Measurements from ENCODE around the gene IGF1R. TPM values are rescaled to one million over a fixed set of nuclear protein-coding genes. Genes with fewer than 3 reads are reported as not detected.
A peak's percentile ranks its signal among the peaks of the same experiment; 100 is the strongest.

IGF1R gene
- total RNA-seq, 3 donors from 2014 or later: 34.7 to 65.2 (median 47.7) TPM

DNA sequence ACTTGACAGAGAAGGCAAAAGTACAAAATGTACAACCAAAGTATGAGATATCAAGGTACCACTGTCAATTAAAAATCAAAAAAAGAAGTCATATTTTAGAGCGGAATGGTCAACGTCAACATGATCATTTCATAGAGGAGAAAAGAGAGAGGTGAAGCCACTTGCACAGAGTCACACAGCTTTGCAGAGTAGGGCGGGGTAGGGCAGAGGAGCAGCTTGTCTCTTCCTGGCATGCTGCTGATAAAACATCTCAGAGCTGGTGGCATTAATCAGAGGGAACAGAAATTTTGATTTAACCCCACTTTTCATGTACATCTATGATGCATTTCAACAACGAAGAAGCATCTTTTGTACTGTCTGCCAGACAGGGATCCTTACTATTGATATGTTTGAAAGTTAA lies 5.2 kb upstream of the IGF1R start:
- TF ChIP-seq, protein P1, sequence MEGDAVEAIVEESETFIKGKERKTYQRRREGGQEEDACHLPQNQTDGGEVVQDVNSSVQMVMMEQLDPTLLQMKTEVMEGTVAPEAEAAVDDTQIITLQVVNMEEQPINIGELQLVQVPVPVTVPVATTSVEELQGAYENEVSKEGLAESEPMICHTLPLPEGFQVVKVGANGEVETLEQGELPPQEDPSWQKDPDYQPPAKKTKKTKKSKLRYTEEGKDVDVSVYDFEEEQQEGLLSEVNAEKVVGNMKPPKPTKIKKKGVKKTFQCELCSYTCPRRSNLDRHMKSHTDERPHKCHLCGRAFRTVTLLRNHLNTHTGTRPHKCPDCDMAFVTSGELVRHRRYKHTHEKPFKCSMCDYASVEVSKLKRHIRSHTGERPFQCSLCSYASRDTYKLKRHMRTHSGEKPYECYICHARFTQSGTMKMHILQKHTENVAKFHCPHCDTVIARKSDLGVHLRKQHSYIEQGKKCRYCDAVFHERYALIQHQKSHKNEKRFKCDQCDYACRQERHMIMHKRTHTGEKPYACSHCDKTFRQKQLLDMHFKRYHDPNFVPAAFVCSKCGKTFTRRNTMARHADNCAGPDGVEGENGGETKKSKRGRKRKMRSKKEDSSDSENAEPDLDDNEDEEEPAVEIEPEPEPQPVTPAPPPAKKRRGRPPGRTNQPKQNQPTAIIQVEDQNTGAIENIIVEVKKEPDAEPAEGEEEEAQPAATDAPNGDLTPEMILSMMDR (IDR thresholded peaks at IDR 0.05): no peak
- H3K9me3 ChIP-seq: no peaks in the 10 kb centered on the region
- no peak for DNase-seq
- H3K4me1 ChIP-seq (ENCODE audit: low read depth): no peaks in the 10 kb centered on the region
- no peak for ATAC-seq
- H3K36me3 ChIP-seq (ENCODE audit: low read depth): no peaks in the 10 kb centered on the region
- H3K4me3 ChIP-seq: no peak overlapping the region
- intact Hi-C loops (cut with DNase I, micrococcal nuclease): no loop called here

- TF ChIP-seq, protein P1 (IDR thresholded peaks at IDR 0.05): no peak
- intact Hi-C loops (cut with DNase I, micrococcal nuclease): loop anchor here in 1 of 2 donors (5.0 kb wide), 1 partner anchor 129 kb away; no protein-coding TSS in a partner anchor
- H3K36me3 ChIP-seq (ENCODE audit: low read depth): no peaks in the 10 kb centered on the region
- H3K9me3 ChIP-seq: no peaks in the 10 kb centered on the region
- H3K4me1 ChIP-seq (ENCODE audit: low read depth): peaks cover 2% of the 10 kb centered on the region
- DNase-seq (no peak), ATAC-seq (no peak)
- no peak overlapping the region for H3K4me3 ChIP-seq
These were observed 1.8 kb upstream of the IGF1R start for GRCh38 chr15:98646546-98647025.

DNA sequence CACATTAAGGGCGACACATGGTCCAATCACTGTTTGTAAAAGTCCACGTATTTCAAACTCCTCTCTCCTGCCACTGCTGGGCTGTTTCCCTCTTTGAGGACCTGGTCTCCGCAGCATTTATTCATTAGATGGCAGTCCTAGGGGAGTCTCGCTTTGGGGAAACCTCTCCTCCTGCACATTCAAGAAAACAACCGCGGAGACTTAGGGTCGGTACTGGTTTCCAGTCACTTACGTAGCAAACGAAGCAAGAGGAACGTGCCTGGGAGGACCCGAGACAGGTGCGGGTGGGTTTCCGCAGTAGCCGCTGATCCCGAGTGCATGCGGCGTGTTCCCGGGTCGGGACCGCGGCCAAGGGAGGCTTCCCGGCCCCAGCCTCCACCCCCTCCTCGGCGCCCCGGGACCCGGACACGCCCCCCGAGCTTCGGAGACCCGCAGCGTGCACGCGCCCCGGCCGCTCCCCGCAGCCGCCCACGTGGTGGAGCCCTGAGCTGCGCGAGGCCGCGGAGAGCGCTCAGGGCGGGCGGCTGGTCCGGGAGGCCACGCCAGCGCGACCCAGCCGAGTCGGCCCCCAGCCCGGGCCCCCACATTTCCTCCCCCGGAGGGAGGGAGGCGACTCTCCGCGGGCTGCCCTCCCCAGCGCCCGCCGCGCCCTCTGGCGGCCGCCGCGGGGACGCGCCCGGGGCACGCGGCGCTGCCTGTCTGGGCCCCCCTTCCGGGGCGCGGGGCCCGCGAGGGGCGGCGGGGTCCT lies 1.1 kb upstream of the IGF1R start:
- peak overlapping the region; percentile 54 for H3K4me3 ChIP-seq
- ATAC-seq: peak; percentile 61
- intact Hi-C loops (cut with DNase I, micrococcal nuclease): loop anchor here in 1 of 2 donors (5.0 kb wide), 1 partner anchor 130 kb away; no protein-coding TSS in a partner anchor
- peaks cover 5% of the 10 kb centered on the region for H3K4me1 ChIP-seq (ENCODE audit: low read depth)
- H3K36me3 ChIP-seq (ENCODE audit: low read depth): no peaks in the 10 kb centered on the region
- peak; percentile 70 to 84 (median 82) for DNase-seq
- TF ChIP-seq, protein P1 (IDR thresholded peaks at IDR 0.05): peak; percentile 73
- no peaks in the 10 kb centered on the region for H3K9me3 ChIP-seq

DNA sequence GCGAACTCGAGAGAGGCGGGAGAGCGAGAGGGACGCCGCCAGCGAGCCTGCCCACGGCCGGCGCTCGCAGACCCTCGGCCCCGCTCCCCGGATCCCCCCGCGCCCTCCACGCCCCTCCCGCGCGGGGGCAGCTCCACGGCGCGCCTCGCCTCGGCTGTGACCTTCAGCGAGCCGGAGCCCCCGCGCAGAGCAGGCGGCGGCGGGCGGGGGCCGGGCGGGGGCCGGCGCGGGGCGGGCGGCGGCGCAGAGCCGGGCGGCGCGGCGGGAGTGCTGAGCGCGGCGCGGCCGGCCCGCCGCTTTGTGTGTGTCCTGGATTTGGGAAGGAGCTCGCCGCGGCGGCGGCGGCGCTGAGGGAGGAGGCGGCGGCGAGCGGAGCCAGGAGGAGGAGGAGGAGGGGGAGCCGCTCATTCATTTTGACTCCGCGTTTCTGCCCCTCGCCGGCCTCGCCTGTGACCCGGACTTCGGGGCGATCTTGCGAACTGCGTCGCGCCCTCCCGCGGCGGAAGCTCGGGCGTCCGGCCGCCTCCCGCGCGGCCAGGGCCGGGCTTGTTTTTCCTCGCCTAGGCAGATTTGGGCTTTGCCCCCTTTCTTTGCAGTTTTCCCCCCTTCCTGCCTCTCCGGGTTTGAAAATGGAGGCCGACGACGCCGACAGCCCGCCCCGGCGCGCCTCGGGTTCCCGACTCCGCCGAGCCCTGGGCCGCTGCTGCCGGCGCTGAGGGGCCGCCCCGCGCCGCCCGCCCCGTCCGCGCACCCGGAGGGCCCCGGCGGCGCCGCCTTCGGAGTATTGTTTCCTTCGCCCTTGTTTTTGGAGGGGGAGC lies 524 bp downstream of the IGF1R start:
- TF ChIP-seq, protein P1 (IDR thresholded peaks at IDR 0.05): peak; percentile 5
- ATAC-seq: peak; percentile 9
- Histone ChIP-seq H3K4me1 (ENCODE audit: low read depth) (peaks cover 5% of the 10 kb centered on the region), H3K4me3 (peak overlapping the region; percentile 54), H3K9me3 (no peaks in the 10 kb centered on the region), H3K36me3 (ENCODE audit: low read depth) (no peaks in the 10 kb centered on the region)
- peak; percentile 50 to 69 (median 68) for DNase-seq
- intact Hi-C loops (cut with DNase I, micrococcal nuclease): loop anchor here in 1 of 2 donors (5.0 kb wide), 1 partner anchor 132 kb away; no protein-coding TSS in a partner anchor

GRCh38 chr15:98649472-98650416 lies 1.4 kb downstream of the IGF1R start:
- ATAC-seq (peak; percentile 13), DNase-seq (peak; percentile 51 to 69 (median 68))
- Histone ChIP-seq H3K36me3 (ENCODE audit: low read depth) (no peaks in the 10 kb centered on the region), H3K4me3 (peak overlapping the region; percentile 54), H3K4me1 (ENCODE audit: low read depth) (peaks cover 5% of the 10 kb centered on the region), H3K9me3 (no peaks in the 10 kb centered on the region)
- intact Hi-C loops (cut with DNase I, micrococcal nuclease): loop anchor here in 1 of 2 donors (5.0 kb wide), 1 partner anchor 132 kb away; no protein-coding TSS in a partner anchor
- TF ChIP-seq, protein P1 (IDR thresholded peaks at IDR 0.05): no peak
